Stimulated activated CD4-positive, alpha-beta T cell treated with anti-CD3 and anti-CD28 coated beads, TNF-alpha, amount 100 ng/mL, for 48 hours (primary cell): ENCODE results near the gene ADAM22.

Experiments used
- DNase-seq, 3 donors: peaks; one replicate each; pipeline ENCODE4 v3.0.0-alpha.2; 2020; ENCODE audit warnings: low read depth in 3 of 3

ADAM22 gene

DNA sequence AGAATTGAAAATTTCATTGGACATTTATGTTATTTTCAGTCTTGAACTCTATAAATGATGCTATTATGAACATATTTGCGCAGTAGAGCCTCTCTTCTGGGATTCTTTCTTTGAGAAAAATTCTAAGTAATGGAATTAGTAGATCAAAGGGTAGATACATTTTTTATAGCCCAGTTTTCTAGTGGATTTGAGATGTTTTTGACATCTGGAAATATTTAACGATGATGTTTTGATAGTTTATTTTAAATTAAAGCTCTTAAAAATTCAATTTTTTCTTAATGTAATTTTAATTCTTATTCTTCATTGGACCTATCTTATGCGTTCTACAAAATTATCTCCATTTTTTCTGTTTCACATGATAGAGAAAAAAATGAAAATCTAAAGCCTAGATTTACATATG, 103.0 kb downstream of the ADAM22 start:
- no peak for DNase-seq

GRCh38 chr7:88040694-88041093, 106.6 kb downstream of the ADAM22 start:
- DNase-seq, result no peak

DNA sequence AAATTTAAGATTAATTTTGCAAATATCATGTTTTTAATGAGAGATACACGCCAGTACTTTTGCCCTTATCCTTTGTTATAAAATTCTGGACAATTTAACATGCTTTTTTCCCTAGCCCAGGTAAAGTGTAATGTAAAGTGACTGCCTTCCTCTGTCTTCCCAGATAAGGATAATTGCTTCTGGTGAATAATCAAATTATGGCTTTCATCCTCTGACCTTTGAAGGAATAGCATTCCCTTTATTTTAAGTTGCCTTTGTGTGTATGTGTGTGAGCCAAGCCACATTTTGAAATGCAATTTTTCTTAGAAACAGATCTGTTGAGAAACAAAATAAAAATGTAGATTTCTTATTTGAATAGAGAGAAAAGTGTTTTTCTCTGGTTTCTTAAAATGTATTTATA, 107.5 kb downstream of the ADAM22 start:
- DNase-seq, result no peak

DNA sequence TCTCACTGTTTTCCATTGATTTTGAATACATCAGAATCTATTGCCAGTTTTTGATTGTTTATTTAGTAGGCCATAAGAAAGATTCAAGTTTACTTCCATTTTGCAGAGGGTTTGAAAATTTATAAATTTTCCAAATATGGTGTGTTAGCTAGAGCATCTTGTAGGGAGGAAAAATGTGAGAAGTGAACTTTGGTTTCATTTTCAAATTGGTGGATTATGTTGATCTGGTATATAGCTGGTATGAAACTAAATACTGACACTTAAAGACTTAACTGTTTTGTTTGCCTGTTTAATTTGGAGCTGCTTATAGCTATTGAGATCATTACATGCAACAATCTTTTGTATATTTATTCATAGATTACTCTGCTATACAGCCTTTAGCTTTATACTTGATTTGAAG, 108.1 kb downstream of the ADAM22 start:
- DNase-seq, result no peak

- DNase-seq, result no peak
Measured at GRCh38 chr7:88042803-88043202, 108.8 kb downstream of the ADAM22 start.

GRCh38 chr7:88044069-88044468, 110.0 kb downstream of the ADAM22 start:
- DNase-seq, result no peak

GRCh38 chr7:88046839-88047573, 113.0 kb downstream of the ADAM22 start:
- no peak for DNase-seq

DNA sequence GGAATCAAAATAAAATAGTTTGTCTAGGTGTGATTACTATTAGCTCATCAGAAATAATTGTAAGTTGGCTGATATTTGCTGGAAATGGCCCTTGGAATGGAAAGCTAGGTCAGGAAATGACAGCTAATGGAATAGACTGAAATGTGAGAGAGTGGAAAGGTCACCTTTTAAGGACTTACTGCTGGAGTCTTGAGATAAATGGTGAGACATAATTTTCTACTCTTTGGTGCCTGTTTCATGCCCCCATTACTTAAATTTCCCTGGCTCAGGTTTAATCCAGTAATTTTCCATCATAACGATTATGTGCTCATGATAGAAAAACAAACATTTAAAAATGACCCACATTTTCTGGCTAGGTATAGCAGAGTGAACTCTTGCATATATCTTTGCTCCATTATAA, 123.6 kb downstream of the ADAM22 start:
- no peak for DNase-seq

DNA sequence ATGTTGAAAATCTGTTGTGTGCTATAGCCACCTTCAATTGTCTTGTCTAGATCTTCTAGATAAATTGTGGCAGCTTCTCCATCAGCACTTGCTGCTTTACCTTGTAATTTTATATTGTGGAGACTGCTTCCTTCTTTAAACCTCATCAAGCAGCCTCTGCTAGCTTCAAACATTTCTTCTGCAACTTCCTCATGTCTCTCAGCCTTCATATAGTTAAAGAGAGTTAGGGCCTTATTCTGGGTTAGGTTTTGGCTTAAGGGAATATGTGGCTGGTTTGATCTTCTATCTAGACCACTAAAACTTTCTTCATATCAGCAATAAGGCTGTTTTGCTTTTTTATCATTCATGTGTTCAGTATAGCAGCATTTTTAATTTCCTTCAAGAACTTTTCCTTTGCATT, 128.2 kb downstream of the ADAM22 start:
- DNase-seq, result no peak

DNA sequence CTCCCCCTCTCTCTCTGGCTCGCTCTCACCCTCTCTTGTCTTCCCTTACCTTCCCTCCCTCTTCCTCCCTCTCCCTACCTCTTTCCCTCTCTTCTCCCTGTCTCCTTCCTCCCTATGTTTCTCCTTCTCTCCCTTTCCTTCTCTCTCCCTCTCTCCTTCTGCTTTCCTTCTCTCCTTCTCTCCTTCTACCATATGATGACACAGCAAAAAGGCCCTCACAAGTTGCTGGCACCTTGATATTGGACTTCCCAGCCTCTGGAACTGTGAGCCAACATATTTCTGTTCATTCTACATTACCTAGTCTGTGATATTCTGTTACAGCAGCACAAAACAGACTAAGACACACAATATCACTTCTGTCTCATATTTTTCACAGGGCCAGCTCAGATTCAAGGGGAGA, 135.0 kb downstream of the ADAM22 start:
- no peak for DNase-seq

DNA sequence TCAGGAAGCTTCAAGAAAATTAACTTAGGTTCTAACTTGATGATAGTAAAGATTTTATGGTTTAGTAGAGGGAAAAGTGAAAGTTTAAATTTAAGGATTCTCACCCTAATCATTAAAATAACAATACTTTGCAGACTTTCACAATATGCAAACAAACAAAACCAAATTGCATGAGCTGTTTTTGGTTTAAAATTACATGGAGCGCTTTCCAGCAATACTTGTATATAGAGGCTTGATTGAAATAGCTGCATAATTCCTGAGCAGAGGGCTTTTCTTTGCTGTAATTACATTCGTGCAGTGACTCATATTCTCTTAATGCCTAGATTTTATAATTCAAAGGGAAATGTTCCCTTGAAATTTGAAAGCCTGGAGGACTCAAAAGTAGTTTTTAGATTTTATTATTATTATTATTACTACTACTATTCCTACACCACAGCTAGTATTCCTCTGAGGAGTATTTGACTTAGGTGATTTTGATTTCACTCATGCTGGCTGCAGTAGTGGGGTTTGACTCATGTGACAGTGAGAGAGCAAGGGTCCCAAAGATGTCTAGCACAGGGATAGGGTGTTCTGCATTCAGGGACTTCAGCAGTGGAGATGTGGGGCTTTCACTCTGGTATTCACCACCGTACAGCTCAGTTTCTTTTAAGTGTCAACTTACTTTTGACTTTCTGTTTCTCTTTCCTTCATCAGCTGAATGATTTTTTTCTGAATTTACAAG, 138.1 kb downstream of the ADAM22 start:
- DNase-seq, result no peak

GRCh38 chr7:88072715-88073055, 138.6 kb downstream of the ADAM22 start:
- DNase-seq, result no peak

- DNase-seq, result no peak
Measured at GRCh38 chr7:88073626-88074025, 139.6 kb downstream of the ADAM22 start.

DNA sequence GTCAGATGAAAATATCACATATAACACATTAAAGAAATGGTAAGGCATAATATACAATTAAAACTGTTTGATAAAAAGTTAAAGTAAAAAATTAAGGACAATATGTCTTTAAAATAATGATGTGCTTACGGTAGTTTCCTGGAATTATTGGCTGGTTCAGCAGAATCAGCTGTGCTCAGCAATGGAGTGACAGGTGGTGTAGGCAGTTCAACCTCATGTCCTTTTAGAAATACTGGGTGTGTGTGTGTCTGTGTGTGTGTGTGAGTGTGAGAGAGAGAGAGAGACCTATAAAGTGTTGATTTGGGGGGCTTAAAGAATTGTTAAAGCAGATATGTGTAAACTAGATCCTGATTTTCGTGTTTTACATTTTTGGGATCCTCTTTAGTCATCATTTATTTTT, 141.2 kb downstream of the ADAM22 start:
- DNase-seq, result no peak

DNA sequence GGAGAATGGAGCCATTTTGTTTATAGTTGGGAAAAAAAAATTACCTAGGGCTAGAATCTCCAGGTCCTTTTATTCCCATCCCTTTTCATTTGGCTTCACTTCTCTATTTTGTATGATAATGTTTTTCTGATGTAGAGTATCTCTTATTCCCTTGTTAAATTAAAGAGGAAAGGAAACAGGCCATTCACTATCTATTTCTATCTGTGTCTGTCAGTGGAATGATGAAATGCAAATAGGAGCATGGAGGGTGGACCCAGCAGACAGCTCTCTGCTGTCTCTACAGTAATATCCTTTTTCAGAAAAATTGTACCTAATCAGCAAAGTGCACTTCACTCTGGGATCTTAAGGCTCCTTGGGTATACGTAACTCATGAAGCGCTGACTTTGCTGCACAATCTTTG, 149.8 kb downstream of the ADAM22 start:
- DNase-seq, result no peak

GRCh38 chr7:88089561-88089960, 155.5 kb downstream of the ADAM22 start:
- DNase-seq, result no peak

- DNase-seq, result no peak
Measured at GRCh38 chr7:88090240-88090639, 156.2 kb downstream of the ADAM22 start.

- no peak for DNase-seq
Measured at GRCh38 chr7:88090671-88091070, 156.6 kb downstream of the ADAM22 start.

DNA sequence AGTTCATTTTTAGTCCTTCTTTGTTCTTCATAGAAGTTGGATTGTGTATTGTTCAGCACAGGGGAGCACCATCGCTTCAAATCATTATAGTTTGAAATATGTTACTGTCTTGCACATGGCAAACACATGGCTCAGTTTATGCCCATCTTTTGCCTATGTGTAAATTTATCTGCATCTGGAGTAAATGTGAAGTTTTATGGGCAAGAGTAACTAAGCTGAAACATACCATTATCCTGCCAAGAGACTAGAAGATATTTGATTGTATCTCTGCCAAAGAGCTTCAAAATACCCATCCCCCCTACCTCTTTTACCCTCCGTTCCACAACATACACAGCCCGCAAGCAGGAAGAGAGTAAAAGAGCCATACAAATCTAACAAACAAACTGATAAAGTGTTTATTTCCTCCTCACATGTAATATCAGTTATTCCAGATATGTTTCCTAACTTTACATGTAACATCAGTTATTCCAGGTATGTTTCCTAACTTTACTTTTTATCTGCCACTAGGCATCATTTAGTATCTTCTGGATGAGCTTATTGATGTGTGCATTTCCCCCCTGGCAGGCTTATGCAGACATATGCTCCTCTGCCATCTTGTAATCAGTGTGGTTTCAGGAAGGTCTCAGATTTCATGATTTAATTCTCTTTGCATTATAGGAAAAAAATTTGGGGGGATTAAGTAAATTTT, 158.1 kb downstream of the ADAM22 start:
- no peak for DNase-seq

GRCh38 chr7:88092676-88092999, 158.6 kb downstream of the ADAM22 start:
- DNase-seq, result no peak

DNA sequence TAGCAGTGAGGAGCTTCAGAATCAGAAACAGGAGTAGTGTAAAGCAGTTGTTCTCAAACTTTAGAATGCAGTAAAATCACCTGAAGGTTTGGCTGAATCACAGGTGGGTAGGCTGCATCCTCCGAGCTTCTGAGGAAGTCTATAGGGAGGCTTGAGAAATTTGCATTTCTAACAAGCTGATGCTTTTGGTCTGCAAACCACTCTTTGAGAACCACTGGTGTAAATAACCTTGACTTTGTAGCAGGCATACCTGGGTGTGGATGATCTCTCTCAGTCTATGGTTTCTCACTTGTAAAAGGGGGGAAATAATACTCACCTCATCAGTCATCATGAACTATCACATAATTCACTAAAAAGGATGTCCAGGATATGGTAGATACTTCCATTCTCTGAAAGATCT, 167.7 kb downstream of the ADAM22 start:
- DNase-seq, result no peak

DNA sequence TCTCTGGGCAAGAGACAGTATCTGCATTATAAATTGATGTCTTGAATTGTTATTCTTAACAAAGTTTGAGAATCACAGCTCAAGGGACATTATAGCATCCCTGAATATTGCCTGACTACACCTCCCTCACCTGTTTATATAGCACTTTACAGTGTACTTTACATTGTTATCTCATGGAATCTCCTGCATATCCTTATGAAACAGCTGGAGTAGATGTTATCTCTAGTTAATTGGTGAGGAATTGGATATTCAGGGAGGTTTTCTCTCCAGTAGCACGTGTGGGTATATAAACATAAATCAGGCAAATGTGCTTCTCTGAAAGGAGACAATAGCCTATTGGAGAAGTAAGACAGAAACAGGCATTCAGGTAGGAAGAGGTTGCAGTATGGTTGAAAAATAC, 168.6 kb downstream of the ADAM22 start:
- no peak for DNase-seq

GRCh38 chr7:88104732-88105131, 170.7 kb downstream of the ADAM22 start:
- DNase-seq, result no peak
